ENCODE data around the gene STX3.

STX3 gene

DNA sequence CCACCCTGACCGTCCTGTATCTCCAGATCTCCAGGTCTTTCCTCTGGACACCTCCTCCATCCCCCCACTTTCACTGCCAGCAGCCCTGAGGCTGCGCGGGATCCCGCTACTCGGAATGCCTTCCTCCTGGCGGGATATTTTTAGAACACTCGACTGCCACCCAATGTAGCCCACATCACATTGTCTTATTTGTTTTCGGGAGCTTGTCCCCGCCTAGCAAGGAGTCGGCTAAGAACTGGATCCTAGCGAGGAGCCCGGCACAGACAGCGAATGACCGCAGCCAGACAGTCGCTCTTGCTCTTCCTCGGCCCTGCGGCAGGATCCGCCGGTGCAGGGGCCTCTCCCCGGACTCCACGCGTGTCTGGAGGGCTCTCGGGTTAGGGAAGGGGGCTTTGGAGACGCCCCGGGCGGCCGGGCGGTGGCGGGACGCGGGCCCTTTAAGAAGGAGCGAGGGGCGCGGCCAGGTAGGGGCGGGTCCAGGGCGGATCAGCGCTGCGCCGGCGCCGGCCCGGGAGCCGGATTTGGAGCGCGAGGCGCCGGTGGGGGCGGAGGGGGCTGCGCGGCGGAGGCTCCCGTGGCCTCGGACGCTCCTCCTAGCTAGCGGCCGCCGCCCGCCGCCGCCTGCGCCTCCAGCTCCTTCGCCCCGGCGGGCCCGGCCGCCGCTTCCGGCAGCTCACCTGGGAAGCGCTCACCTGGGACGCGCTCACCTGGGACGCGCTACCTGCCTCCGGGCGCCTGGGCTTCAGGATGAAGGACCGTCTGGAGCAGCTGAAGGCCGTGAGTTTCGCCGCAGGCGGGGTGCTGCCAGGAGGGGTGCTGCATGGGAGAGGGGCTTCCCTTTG, at the start of gene STX3:
Gene STX3 (plus strand): TSS at position 518 of the 842 bp plus-strand sequence. CDS start 230 bp downstream, at position 748.
- DNase-seq = peak; percentile 59

DNA sequence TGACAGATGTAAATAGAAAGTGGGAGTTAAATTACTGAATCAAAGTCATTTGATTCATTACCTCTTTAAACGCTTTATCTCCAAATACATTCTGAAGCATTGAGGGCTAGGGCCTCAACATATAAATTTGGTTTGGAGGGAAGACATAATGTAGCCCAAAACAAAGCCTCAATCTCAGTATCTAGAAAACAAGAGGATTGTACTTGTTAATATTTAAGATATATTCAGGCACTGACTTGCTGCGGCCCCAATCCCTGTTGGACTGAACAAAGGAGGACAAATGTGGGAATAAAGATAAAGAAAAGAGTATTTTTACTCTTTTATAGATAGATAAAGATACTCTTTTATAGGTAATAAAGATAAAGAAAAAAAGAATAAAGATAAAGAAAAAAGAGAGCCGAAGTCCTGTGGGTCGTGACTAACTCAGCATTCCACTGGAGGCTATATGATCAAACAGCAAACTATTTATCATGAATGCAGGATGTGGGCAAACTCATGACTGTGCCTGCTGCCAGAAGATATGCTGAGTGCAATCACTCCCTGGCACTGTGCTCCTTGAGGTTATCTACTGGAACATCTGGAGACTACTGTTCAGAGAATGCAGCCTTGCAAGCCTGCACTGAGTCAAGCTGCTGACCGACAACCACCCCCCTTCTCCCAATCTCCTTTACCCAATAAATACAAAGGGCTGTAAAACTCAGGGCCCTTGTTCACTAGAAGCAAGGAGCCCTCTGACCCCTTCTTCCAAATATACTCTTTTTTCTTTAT, 48.5 kb upstream of the STX3 start:
- DNase-seq = no peak

DNA sequence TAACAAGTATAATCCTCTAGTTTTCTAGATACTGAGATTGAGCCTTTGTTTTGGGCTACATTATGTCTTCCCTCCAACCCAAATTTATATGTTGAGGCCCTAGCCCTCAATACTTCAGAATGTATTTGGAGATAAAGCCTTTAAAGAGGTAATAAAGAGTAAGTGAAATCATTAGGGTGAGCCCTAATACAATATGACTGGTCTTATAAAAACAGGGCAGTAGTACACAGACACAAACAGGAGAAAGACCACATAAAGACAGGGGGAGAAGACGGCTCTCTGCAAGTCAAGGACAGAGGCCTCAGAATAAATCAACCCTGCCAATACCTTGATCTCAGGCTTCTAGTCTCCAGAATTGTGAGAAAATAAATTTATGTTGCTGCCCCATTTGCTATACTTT, 47.8 kb upstream of the STX3 start:
- no peak for DNase-seq

DNA sequence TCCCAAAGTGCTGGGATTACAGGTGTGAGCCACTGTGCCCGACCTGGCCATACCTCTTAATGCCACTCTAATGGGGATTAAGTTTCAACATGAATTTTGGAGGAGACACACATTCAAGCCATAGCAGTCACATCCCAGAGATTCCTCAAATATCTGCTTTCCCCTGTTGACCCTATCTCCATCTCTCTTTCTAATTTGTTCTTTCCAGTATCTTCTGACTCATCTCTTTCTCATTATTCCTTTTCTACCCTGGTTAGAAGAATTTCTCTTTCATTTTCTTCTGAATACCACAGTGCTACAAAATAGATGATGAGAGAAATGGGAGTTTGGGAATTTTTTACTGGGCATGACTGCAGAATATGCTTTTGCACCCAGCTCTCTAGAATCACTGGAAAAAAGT, 46.6 kb upstream of the STX3 start:
- DNase-seq = no peak

DNA sequence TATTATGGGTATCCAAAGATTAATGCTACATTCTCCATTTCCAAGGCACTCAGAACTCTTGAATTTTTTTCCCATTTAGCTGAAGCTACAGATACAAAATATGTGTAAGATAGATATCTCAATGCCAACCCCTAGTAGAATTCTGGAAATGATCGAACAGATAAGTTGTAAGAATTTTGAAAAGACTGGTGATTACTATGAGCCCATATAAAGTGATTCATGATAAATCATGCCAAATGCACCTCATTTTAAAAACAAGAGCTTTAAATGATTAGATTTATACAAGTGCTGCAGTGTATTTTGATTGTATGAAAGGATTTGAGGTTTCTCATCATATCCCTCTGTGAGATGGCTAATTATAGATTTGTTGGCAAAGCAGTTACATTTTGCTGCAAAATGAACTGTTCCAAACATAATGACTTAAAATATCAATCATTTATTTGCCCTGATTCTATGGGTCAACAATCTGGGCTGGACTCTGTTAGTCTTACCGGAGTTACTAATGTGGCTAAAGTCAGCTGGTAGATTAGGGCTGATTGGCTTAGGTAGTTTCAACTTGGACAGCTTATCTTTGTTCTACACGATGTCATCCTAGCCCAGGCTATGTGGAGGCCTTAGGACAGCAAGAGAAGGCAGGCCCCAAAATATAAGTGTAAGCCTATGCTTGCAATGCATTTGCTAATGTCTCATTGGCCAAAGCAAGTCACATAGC, 44.9 kb upstream of the STX3 start:
- DNase-seq = no peak

DNA sequence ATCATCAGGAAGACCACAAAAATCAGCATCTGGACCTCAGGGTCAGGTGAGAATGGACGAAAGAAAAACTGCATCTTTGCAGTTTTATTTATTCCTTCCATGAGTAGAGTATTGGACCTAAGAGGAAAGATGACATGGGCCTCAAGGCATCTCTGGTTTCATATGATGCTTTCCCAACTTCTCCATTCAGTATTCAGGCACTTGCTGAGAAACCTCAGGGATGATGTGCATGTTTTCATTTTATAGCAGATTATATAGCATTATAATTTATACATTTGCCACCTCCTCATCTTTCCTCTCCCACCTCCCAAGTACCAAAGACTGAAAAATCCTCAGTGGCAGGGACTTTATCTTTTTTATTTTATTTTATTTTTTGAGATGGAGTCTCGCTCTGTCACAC, 41.4 kb upstream of the STX3 start, which contains the start of gene OR10V1:
Gene OR10V1 (minus strand): TSS at position 101 of the 400 bp plus-strand sequence. CDS start 0 bp downstream, at position 101.
- DNase-seq = no peak

DNA sequence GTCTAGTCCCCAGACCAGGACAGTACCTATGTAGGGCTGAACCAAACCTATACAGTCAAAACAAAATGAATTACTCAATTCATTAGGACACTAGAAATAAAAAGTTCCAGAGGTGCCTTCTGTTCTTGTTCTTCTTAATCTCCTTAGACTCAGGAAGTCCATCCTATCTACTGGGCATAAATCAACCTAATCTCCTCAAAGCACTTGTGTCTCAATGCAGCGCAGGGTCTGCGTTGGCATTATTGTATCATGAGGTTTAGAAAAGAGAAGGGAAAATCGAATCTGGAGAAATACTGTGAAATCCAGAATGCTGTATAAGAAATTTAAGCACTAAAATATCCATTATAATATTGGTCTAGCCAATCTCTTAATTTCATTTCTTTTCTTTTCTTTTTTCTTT, 39.1 kb upstream of the STX3 start:
- no peak for DNase-seq

DNA sequence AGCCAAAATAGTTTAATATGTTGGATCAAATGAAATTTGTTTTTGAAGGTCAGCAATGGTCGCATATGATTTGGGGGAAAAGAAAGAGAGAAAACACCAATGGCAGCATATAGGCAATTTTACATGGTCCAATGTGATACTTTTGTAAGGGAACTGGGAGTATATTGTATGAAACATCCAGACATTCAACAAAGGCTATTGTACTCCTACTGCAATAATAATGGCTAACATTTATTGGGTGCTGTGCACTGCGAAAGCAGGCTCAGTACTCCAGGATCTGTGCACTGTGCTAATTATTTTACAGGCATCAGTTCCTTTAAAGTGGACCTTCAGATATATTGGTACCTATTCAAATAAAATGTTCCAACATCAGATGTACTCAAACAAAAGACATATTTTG, 35.6 kb upstream of the STX3 start:
- no peak for DNase-seq

DNA sequence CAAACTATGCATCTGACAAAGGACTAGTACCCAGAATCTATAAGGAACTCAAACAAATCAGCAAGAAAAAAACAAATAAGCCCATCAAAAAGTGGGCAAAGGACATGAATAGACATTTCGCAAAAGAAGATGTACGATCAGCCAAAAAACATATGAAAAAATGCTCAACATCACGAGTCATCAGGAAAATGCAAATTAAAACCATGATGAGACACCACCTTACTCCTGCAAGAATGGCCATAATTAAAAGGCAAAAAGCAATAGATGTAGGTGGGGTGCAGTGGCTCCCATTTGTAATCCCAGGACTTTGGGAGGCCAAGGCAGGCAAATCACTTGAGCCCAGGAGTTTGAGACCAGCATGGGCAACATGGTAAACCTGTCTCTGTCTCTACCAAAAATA, 31.1 kb upstream of the STX3 start:
- no peak for DNase-seq

DNA sequence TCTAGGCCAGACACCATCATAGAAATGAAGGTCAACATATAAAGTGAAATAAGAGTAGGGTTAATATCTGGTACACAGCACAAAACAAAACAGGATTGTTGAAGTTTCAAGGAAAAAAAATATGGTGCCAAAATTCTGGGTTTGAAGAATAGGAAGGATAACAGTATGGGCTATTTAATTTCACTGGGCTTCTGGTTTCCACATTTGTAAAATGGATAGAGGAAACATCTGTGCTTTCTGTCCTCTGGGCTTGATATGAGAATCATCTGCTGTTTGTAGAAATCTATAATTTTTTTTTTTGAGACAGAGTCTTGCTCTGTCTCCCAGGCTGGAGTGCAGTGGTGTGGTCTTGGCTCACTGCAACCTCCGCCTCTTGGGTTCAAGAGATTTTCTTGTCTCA, 27.8 kb upstream of the STX3 start:
- DNase-seq = no peak

DNA sequence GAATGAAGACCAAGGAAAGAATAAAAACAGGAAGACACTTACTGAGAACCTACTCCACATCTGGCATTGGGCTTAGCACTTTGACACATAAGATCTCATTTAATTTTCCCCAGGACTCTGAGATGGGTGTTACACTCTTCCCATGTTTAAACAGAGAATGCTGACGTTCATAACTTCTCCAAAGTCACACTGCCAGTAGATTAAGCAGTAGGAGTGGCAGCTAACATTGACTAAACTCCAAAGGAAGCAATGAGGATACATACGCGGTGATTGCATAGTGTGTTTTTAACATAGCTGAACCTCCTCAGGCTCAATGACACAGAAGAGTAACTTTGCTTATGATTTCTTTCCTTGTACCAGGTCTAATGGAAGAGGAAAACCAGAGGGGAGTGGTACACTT, 27.0 kb upstream of the STX3 start:
- DNase-seq = no peak

DNA sequence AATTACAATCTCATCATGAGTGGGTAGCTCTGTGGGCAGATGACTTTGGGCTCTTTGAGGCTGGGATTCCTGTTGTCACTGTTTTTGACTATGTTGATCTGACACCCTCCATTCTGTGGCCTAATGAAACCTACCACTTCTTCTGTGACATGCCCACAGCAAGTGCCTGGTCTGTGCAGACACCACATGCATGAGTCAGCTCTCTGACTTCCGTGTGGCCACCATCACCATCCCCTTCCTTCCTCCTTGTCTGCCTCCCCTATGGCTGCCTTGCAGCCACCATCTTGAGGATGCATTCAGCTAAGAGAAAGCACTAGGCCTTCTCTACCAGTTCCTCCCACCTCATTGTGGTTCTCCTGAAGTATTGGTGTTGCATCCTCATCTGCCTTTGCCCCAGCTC, 26.3 kb upstream of the STX3 start:
- DNase-seq = no peak

DNA sequence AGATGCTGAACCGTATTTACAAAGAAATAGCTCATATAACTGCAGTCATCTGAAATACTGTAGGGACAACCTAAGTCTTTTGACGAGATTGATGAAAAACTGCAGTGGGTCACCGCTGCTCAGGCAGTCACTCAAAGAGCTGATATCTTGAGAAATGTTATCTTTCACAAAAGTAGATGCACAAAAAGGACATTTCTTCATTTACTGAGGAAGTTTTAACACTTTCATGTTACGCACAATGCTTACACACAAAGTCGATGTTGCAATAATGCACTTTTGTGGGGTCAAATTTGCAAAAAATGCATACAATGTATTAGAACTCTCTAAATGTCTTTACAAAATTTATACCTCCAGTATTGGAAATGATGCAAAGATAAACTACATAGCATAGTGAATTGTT, 25.3 kb upstream of the STX3 start:
- no peak for DNase-seq

DNA sequence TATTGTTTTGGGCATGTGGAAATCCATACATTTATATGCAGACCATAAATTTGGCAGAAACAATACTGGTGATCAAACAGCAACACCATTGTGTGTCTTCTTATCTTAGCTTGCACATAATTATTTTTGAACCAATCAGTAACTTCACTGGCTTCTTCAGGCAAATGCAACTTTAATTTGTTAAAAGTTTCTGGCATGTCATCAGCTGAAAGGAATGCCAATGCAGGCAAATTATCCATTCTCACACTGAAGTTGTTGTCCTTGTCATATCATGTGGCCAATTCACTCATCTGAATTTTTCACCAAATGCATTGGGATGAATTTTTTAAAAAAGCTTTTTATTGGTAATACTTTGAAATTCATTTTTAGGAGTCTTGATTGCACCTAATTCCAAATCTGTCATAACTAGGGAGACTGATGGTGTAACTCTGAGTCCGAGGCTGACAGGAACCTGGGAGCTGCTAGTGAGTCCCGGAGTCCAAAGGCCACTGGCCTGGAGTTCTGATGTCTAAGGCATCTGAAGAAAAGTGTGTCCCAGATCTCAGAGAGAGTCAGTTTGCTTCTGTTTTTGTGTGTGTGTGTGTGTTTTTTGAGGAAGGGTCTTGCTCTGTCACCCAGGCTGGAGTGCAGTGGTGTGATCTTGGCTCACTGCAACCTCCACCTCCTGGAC, 24.1 kb upstream of the STX3 start:
- DNase-seq = no peak

DNA sequence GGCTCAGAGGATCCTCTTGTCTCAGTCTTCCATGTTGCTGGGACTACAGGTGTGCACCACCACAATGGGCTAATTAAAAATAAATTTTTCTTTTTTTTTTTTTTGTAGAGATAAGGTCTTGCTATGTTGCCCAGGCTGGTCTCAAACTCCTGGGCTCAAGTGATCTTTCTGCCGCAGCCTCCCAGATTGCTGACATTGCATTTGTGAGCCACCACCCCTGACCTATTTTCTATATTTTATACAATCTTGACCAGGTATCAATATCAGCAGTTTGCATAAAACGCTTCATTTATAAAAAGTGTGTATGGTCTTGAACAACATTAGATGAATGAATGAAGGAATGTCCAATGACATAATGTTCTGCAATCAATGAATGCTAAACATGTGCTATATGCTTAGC, 9.1 kb upstream of the STX3 start:
- no peak for DNase-seq

DNA sequence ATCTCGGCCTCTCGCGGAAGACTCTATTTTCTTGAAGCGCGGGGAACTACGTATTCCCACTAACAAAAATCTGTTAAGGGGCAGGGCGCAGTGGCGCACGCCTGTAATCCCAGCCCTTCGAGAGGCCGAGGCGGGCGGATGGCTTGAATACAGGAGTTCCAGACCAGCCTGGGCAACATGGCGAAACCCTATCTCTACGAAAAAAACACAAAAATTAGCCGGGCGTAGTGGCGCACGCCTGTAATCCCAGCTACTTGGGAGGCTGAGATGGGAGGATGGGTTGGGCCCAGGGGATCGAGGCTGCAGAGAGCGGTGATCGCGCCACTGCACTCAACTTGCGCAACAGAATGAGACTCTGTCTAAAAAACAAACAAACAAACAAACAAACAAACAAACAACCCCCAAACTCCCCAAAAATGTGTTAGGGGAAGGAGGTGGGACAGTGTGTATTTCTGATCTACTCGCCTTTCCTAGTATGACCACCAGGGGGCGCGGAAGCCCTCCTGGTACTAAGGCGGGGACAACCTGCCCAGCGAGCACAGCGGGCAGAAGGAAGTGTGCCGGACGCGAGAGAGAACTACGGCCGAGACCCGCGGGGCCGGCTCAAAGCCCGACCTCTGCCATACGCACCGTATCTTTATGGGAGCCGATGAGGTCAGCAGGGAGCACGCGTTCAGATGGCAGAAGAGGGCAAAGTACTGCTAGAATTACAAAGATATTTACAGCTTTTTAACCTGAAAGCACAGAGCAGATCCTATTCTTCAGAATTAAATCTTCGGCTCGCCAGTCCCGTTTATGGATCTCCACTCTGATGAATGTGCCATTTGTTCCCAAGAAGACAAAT, 1.3 kb upstream of the STX3 start:
- peak; percentile 82 for DNase-seq

DNA sequence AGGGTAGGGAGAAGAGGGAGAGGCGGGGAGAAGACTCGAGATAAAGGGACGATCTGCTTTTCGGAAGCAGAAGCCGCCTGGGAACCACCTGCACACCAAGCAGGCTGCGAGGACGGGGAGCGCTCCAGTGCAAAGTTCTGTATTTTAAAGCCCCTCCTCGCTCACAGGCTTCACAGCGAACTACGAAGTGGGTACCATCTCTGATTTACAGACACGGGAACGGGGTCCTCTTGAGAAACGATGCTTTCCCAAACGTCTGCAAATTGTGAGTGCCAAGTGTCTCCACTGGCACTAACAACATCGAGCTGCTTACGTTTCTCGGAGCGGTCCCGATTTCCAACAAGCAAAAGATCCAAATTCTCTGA, 700 bp upstream of the STX3 start:
- no peak for DNase-seq

DNA sequence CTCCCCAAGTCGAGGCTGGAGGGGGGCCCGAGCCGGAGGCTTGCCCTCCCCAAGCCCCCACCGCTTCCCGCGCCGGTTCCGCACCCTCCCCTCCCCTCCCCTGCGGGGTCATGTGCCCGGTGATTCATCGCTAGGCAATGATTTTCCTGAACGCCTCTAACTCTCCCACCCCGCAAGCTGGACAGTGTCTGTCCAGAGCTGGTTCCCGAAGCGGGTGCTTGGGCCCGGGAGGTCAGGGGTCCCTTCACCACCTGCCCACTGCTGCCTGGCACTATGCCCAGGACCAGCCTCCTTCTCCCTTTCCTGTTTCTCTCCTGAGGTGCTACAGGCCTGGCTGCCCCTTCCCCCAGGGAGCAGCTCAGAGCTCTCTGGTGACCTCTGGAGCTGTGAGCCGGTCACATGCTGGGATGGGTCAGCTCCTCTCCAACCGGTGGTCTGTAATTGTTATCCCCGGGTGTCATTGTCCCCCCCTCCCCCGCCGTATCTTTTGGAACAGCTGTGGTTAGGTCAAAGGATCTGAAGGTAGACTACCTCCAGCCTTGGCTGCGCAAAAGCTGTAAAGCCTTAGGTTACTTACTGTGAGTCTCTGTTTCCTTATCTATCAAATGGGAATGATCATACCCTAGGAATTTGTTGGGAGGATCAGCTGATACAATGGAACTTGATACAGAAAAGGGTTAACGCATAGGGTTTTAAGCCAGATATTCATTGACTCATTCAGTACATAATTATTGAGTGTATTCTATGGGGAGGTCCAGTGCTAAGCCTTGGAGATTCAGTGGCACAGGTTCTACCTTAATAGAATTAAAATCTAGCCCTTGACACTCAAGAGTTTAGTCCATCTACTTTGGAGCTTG, 753 bp downstream of the STX3 start:
- peak; percentile 54 for DNase-seq

DNA sequence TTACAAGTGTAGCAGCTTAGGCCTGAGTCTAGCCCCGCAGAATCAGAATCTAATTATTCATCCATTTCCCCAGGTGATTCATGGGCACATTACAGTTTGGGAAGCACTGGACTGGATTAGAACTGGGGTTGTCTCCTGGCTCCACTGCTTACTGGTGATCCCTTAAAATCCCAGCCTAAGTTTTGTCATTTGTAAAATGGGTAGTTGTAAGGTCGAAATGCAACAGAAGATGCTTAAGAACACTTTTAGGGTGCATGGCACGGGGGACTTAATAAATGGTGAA, 1.3 kb downstream of the STX3 start:
- DNase-seq = no peak

DNA sequence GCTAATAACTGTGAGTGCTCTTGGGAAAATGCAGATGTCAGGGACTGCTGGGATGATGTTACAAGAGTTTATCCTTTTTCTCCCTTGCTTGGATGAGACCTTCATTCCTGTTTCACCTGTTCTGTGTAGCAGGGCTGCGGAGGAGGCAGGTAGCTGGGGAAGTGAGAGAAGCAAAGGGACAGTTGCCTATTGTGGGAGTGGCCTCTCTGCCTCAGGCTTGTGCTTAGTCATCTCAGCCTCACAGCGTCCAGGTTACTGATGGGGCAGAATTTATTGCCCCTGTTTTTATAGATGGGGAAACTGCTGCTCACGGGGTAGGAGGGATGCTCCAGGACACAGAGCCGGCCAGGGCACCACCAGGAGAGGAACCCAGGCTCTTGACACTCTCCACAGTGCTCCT, 1.7 kb downstream of the STX3 start:
- peak; percentile 21 for DNase-seq

DNA sequence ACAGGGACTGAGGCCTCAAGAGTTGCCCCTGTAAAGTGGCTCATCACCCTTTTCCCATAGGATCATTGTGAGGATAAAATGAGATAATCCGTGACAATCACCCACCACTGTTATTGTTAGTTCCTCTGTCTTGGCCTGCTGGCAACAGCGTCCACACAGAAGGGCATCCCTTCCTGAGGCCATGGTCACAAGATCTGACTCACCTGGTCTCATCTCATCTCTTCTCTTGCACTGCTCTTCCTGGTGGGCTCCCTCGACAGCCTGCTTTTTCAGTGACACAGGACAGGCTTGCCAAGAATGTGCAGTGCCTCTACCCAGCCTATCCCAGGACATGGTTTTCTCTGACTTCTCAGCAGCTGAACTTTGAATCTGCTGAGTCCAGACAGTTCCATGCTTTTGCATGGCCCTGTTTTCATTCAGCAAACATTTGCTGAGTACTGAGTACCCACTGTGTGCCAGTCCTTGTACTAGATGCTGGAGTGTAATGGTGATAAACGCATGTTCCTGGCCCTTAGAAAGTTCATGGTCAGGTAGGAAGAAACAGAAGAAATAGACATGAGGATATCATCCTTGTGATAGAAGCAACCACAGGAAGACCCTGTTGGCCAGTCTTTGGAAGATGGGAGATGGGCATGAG, 3.3 kb downstream of the STX3 start:
- DNase-seq = no peak
